ENCODE data around the gene CAMK1D. TPM values are rescaled to one million over a fixed set of nuclear protein-coding genes. Genes with fewer than 3 reads are reported as not detected.
"Not testable (repeated sequence)": the region's sequence is repeated elsewhere in the genome, so short reads cannot be mapped to it uniquely, and the experiment has no call there.

The CAMK1D gene
- polyA plus RNA-seq, 1 donor from 2014 or later: 41.4 TPM

DNA sequence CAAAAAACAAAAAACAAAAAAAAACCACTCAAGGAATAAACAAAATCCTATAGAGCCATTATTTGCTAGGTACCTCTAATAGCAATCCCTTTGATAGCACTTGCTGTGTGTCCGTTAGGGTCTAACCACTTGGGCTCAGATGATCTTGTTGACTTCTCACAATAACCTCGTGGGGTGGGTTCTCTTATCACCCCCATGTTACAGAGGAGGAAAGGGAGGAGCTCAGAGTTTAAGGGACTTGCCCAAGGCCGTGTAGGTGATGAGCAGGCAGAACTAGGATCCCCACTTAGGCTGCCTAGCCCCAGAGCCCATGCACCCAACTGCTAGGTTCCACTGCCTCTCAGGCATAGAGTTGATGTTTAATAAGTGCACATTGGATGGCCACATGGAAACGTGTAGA is 131.1 kb downstream of the CAMK1D start:
- Mint-ChIP-seq H3K4me1 (peaks cover 34 to 48% (median 44%) of the 10 kb centered on the region in 3 donors), H3K27me3 (no peaks in the 10 kb centered on the region), H3K4me3 (peak overlapping the region in 1 of 4 donors; percentile 83), H3K27ac (peak overlapping the region in 2 of 3 donors; percentile 18 to 46), H3K36me3 (peaks cover 7% of the 10 kb centered on the region), H3K9me3 (peaks cover 0 to 3% (median 0%) of the 10 kb centered on the region in 3 donors)

- H3K27ac Mint-ChIP-seq: peak overlapping the region; percentile 39 to 59 (median 40)
- H3K27me3 Mint-ChIP-seq: no peaks in the 10 kb centered on the region
- H3K36me3 Mint-ChIP-seq: peaks cover 7% of the 10 kb centered on the region
- H3K4me3 Mint-ChIP-seq: peak overlapping the region; percentile 53 to 87 (median 67)
- peaks cover 35 to 45% (median 43%) of the 10 kb centered on the region in 3 donors for H3K4me1 Mint-ChIP-seq
- no peaks in the 10 kb centered on the region for H3K9me3 Mint-ChIP-seq
These were observed 132.6 kb downstream of the CAMK1D start for GRCh38 chr10:12481924-12482323.

GRCh38 chr10:12482587-12482986 is 133.2 kb downstream of the CAMK1D start:
- H3K36me3 Mint-ChIP-seq: peaks cover 7% of the 10 kb centered on the region
- peak overlapping the region; percentile 40 to 59 (median 54) for H3K27ac Mint-ChIP-seq
- no peaks in the 10 kb centered on the region for H3K9me3 Mint-ChIP-seq
- H3K4me3 Mint-ChIP-seq: peak overlapping the region; percentile 53 to 87 (median 67)
- peaks cover 37 to 48% (median 41%) of the 10 kb centered on the region in 3 donors for H3K4me1 Mint-ChIP-seq
- no peaks in the 10 kb centered on the region for H3K27me3 Mint-ChIP-seq

DNA sequence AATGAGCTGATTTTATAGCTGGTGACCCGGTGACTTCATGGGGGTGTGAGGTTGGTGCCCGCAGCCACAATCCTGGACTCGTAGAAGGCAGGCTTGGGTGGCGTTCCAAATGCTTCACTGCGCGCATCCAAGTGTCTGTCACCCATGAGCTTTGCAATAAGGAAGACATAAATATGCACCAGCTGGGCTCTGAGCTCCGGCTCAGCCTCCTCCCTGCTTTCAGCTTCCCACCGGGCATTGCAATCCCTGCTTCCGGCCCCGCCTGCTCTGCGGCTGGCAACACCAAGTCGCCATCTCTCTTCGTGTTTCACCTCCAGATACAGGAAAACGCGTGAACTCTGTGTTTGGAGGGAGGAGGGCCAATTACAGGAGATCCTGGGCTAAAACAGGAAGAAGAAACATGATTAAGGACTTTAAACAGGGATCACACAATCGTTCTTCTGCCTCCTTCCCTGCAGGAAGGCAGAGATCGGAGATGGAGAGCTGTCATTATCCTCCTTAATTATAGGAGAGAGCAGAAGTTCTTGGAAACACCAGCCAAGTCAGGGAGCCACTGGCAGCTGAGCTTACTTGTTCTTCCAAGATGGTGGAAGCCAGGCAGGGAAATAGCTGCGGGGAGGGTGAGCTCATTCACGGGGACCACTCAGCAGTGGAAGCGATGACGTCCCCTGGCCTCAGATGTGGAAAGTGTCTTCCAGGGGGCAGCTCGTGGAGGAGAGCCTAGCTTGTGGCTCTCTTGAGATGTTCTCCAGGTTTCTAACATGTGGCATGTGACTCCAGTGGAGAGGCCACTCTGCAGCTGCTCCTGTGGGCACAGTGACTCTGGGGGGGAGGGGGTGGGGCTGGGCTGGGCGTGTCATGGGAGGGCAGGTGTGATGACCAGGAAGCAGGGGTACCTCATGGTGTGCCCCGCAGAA is 134.9 kb downstream of the CAMK1D start:
- Mint-ChIP-seq H3K27ac (peak overlapping the region; percentile 77 to 93 (median 91)), H3K4me3 (peak overlapping the region; percentile 68 to 90 (median 86)), H3K27me3 (no peaks in the 10 kb centered on the region), H3K9me3 (no peaks in the 10 kb centered on the region), H3K36me3 (peaks cover 4% of the 10 kb centered on the region), H3K4me1 (peaks cover 30 to 43% (median 41%) of the 10 kb centered on the region in 3 donors)

DNA sequence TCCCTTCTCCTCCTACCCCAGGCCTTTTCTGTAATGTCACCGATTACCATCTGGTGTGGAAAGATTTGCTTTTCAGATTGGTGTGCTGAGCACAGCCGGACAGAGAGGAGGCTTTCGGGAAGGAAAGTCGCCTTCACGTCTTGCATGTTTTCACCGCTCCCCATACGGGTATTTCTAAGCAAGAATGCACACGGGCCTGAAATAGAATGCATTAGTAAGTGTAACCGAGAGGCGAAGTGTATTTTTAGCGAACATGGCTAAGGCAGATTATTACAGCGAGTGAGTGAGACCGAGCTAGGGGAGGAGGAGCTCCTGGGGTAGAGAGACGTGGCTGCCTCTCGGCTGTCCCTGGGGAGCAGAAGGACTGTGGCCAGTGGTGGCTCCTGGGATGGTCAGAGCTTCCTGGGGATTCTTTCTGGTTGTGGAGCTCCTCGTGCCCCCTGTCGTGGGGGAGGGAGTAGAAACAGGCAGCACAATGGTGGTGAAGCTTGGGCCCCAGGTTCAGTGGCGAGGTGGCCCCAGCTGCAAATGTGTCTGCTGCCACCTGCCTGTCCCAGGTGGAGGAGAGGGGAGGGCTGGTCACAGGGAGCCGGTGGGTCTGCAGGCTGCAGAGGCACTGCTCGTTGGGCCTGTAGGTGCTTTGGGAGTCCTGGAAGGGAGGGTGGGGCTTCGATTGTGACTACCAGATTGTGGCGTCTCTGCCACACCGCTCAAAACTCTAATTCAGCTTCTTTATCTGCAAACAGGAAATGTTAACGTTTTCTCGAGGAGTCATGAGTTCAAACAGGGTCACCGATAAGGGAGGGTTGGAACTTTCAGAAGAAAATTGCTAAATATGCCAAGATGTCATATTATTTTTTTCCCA is 135.8 kb downstream of the CAMK1D start:
- peaks cover 31 to 38% (median 36%) of the 10 kb centered on the region in 3 donors for H3K4me1 Mint-ChIP-seq
- H3K27me3 Mint-ChIP-seq: no peaks in the 10 kb centered on the region
- peak overlapping the region; percentile 77 to 93 (median 91) for H3K27ac Mint-ChIP-seq
- peak overlapping the region; percentile 68 to 90 (median 86) for H3K4me3 Mint-ChIP-seq
- peaks cover 6% of the 10 kb centered on the region for H3K36me3 Mint-ChIP-seq
- H3K9me3 Mint-ChIP-seq: no peaks in the 10 kb centered on the region

DNA sequence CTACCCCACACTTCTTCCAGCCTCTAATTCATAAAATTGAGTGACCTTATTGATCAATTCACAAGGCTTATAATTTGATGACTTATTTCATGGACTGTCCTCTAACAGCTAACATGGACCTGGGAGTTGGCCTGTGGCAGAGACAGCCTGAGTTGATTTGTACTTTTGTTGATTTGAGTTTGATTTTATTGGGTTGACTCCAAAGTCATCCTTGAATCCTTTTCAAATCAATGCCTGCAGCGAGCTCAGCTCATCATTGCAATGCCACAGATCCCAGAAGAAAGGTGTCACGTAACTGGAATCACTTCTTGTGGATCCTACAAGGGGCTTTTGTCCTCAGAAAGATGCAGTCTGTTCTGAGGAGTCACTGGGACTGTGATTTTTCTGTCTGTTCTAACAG is 138.0 kb downstream of the CAMK1D start:
- Mint-ChIP-seq H3K4me3 (no peak overlapping the region), H3K27ac (peak overlapping the region in 1 of 3 donors; percentile 71), H3K4me1 (peaks cover 25 to 29% (median 27%) of the 10 kb centered on the region in 3 donors), H3K27me3 (no peaks in the 10 kb centered on the region), H3K36me3 (peaks cover 4% of the 10 kb centered on the region), H3K9me3 (no peaks in the 10 kb centered on the region)

DNA sequence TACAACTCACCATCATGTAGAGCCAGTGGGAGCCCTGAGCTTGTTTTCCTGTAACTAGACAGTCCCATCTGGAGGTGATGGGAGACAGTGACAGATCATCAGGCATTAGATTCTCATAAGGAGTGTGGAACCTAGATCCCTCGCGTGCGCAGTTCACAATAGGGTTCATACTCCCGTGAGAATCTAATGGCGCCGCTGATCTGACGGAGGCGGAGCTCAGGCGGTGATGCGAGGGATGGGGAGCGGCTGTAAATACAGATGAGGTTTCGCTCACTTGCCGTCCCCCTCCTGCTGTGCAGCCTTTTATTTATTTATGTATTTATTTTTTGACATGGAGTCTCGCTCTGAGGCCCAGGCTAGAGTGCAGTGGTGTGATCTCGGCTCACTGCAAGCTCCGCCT is 139.3 kb downstream of the CAMK1D start:
- no peaks in the 10 kb centered on the region for H3K9me3 Mint-ChIP-seq
- H3K36me3 Mint-ChIP-seq: peaks cover 2% of the 10 kb centered on the region
- H3K4me3 Mint-ChIP-seq: no peak overlapping the region
- no peaks in the 10 kb centered on the region for H3K27me3 Mint-ChIP-seq
- peaks cover 26 to 32% (median 27%) of the 10 kb centered on the region in 3 donors for H3K4me1 Mint-ChIP-seq
- peak overlapping the region in 1 of 3 donors; percentile 57 for H3K27ac Mint-ChIP-seq

- H3K27ac Mint-ChIP-seq: peak overlapping the region; percentile 25 to 46 (median 43)
- peaks cover 23 to 34% (median 30%) of the 10 kb centered on the region in 3 donors for H3K4me1 Mint-ChIP-seq
- H3K36me3 Mint-ChIP-seq: peaks cover 2% of the 10 kb centered on the region
- H3K9me3 Mint-ChIP-seq: no peaks in the 10 kb centered on the region
- no peaks in the 10 kb centered on the region for H3K27me3 Mint-ChIP-seq
- no peak overlapping the region for H3K4me3 Mint-ChIP-seq
These were observed 140.0 kb downstream of the CAMK1D start for GRCh38 chr10:12489357-12489756.

DNA sequence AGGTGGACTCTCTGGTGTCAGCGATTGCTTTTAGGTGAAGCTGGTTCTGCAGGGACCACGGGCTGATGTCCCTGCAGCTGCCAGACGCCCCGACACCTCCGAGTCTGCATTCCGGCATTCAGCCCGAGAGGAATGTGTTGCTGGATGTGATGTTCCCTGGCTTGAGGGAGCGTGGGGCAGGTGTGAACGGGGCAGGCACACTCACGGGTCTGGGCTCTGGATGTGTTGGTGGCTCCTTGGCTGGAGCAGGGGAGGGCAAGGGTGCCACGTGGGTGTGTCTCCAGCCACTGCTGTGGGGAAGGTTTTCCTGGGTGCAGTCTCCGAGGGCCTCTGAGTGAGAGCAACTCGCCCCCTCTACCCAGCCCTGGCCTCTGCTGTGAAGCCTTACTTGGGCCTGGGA is 140.5 kb downstream of the CAMK1D start:
- no peak overlapping the region for H3K4me3 Mint-ChIP-seq
- H3K27ac Mint-ChIP-seq: peak overlapping the region in 2 of 3 donors; percentile 25 to 43
- no peaks in the 10 kb centered on the region for H3K27me3 Mint-ChIP-seq
- H3K4me1 Mint-ChIP-seq: peaks cover 23 to 33% (median 29%) of the 10 kb centered on the region in 3 donors
- H3K36me3 Mint-ChIP-seq: peaks cover 2% of the 10 kb centered on the region
- no peaks in the 10 kb centered on the region for H3K9me3 Mint-ChIP-seq

- H3K4me3 Mint-ChIP-seq: no peak overlapping the region
- peak overlapping the region; percentile 6 to 83 (median 45) for H3K27ac Mint-ChIP-seq
- peaks cover 17 to 25% (median 20%) of the 10 kb centered on the region in 3 donors for H3K4me1 Mint-ChIP-seq
These were observed 141.6 kb downstream of the CAMK1D start for GRCh38 chr10:12490963-12491362.

GRCh38 chr10:12491491-12491890 is 142.1 kb downstream of the CAMK1D start:
- Mint-ChIP-seq H3K9me3 (no peaks in the 10 kb centered on the region), H3K27ac (no peak overlapping the region), H3K4me3 (no peak overlapping the region), H3K4me1 (peaks cover 15 to 28% (median 20%) of the 10 kb centered on the region in 3 donors), H3K27me3 (no peaks in the 10 kb centered on the region), H3K36me3 (peaks cover 2% of the 10 kb centered on the region)

More at GRCh38 chr10:12490963-12491362, 141.6 kb downstream of the CAMK1D start:
- Mint-ChIP-seq H3K36me3 (peaks cover 2% of the 10 kb centered on the region), H3K27me3 (no peaks in the 10 kb centered on the region), H3K9me3 (no peaks in the 10 kb centered on the region)

DNA sequence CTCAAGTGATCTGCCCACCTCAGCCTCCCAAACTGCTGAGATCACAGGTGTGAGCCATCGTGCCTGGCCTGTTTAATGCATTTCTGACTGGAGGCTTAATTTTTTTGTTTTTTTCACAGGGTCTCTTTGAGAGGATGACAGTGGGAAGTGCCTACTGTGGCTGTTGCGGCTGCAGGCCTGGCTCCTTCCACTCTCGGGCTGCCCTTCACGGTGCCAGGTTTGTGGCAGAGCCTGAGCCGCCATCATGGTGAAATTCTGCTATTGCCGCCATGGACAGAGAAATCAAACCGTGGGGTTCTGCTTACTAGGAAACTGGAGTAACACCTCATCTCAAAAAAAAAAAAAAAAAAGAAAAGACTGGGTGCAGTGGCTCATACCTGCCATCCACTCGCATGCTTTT is 142.7 kb downstream of the CAMK1D start:
- no peaks in the 10 kb centered on the region for H3K9me3 Mint-ChIP-seq
- peaks cover 18 to 28% (median 23%) of the 10 kb centered on the region in 3 donors for H3K4me1 Mint-ChIP-seq
- no peak overlapping the region for H3K27ac Mint-ChIP-seq
- H3K36me3 Mint-ChIP-seq: peaks cover 2% of the 10 kb centered on the region
- H3K4me3 Mint-ChIP-seq: no peak overlapping the region
- no peaks in the 10 kb centered on the region for H3K27me3 Mint-ChIP-seq

DNA sequence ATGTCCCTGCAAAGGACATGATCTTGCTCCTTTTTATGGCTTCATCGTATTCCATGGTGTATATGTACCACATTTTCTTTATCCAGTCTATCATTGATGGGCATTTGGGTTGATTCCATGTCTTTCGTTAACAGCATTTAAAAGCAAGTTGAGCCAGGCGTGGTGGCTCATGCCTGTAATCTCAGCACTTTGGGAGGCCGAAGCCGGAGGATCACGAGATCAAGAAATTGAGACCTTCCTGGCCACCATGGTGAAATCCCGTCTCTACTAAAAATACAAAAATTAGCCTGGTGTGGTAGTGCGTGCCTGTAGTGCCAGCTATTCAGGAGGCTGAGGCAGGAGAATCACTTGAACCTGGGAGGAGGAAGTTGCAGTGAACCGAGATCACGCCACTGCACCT is 147.7 kb downstream of the CAMK1D start:
- H3K27ac Mint-ChIP-seq, H3K36me3 Mint-ChIP-seq, H3K9me3 Mint-ChIP-seq, H3K27me3 Mint-ChIP-seq, H3K4me3 Mint-ChIP-seq: not testable (repeated sequence)
- H3K4me1 Mint-ChIP-seq: peaks cover 32 to 50% (median 45%) of the 10 kb centered on the region in 3 donors

- Mint-ChIP-seq H3K4me3 (peak overlapping the region in 1 of 4 donors; percentile 6), H3K9me3 (no peaks in the 10 kb centered on the region), H3K36me3 (peaks cover 9% of the 10 kb centered on the region), H3K27ac (peak overlapping the region in 1 of 3 donors; percentile 75), H3K4me1 (peaks cover 28 to 54% (median 37%) of the 10 kb centered on the region in 3 donors), H3K27me3 (no peaks in the 10 kb centered on the region)
These were observed 150.0 kb downstream of the CAMK1D start for GRCh38 chr10:12499076-12499986.
